ENCODE data around the gene RALGAPB.

RALGAPB gene

DNA sequence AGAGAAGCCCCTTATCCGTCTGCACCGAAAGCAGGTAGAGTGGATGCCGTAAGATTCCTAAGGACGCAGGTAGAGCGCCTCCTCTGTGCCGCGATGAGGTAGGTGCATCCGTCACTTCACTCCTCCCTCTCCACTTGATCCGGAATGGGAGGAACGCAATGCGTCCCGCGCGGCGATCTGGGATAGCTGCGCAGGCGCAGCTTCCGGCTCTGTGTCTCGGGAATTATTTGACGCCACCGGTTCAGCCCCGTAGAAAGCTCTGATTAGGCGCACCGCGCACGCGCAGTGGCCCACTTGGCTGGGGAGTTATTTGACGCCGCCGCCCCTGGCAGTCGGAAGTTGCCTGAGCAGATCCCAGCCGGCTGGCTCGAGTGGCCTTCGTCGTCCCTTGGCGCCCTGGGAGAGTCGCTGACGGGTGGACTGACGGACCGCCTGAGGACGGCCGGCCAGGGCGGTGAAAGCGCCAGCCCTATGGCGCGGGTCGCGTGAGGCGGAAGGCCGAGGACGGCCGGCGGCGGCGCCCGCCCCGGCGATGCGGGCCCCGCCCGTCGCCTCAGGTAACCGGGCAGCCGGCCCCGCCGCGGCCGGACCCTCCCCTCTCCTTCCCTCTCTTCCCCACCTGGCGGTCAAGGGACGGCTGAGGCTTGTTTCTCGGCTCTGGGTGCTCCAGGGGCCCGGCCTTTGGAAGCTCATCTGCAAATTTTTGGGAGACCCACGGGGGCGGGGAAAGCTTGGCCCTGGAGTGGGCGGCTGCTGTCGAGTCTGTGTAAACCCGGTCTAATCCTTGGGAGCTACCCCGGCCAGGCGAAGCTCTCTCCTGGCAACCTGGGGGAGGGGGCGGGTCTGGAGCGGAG is at the start of gene RALGAPB:
TSS of gene RALGAPB (plus strand) at position 331 of the 854 bp plus-strand sequence. CDS start 15,590 bp downstream, outside the sequence.
- H3K4me2 ChIP-seq (ENCODE audit: low read depth, low read length), result peak within 1 kb of the TSS; percentile 87
- peak within 1 kb of the TSS; percentile 47; the same call in 1 of the 2 replicates for H3K27ac ChIP-seq (ENCODE audit: low read length)
- no peaks in the 10 kb centered on the region for H3K36me3 ChIP-seq (replicated peaks; ENCODE audit: insufficient read depth, low read length)
- TF ChIP-seq EZH2phosphoT487 (IDR thresholded peaks at IDR 0.05; ENCODE audit: low read length), result no peak
- no peak for TF ChIP-seq EZH2 (optimal IDR thresholded peaks at IDR 0.05; ENCODE audit: low read depth, low read length)
- TF ChIP-seq CTCF (IDR thresholded peaks at IDR 0.05; ENCODE audit: low read length), result peak; percentile 57
- no peaks in the 10 kb centered on the region for H3K9me2 ChIP-seq (replicated peaks; ENCODE audit: insufficient read depth, low read length)
- peaks cover 4% of the 10 kb centered on the region; the same call in 1 of the 2 replicates for H3K27me3 ChIP-seq (replicated peaks; ENCODE audit: insufficient read depth, low read length)
- H3K4me3 ChIP-seq (ENCODE audit: low read length), result peak within 1 kb of the TSS; percentile 87
- H3F3A ChIP-seq (ENCODE audit: insufficient read depth, low read length), result peaks cover 4% of the 10 kb centered on the region; the same call in 1 of the 2 replicates
- H2AFZ ChIP-seq (ENCODE audit: low read length), result peak within 1 kb of the TSS; percentile 83
- peaks cover 13% of the 10 kb centered on the region; the same call in 1 of the 2 replicates for H3K4me1 ChIP-seq (ENCODE audit: low read length)
- H4K20me1 ChIP-seq (ENCODE audit: insufficient read depth, low read length), result no peaks in the 10 kb centered on the region
- no peaks in the 10 kb centered on the region for H3K9me3 ChIP-seq (replicated peaks; ENCODE audit: insufficient read depth, low read length)
- DNase-seq, result peak; percentile 99
- H3K9ac ChIP-seq (ENCODE audit: low read length), result peak within 1 kb of the TSS; percentile 72
- H3K79me2 ChIP-seq (ENCODE audit: low read length), result peaks cover 48% of the 10 kb centered on the region

DNA sequence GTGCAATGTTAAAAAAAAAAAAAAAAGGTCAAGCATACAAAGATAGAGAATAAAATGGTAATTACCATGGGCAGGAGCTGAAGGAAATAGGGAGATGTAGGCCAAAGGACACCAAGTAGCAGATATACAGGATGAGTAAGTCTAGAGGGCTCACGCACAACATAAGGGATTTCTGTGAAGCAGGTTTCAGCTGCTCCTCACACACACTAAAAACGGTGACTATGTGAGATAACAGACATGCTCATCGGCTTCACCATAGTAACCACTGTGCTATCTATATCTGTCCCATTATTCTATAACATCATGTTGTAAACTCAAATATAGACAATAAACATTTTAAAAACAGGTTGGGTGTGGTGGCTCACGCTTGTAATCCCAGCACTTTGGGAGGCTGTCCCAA is 49.1 kb upstream of the RALGAPB start:
- H3K4me2 ChIP-seq (ENCODE audit: low read depth, low read length), result no peak overlapping the region

GRCh38 chr20:38424401-38424800 is 48.2 kb upstream of the RALGAPB start:
- no peaks in the 10 kb centered on the region for H3K9me2 ChIP-seq (replicated peaks; ENCODE audit: insufficient read depth, low read length)
- H3K4me3 ChIP-seq (ENCODE audit: low read length), result no peak overlapping the region
- H3K4me1 ChIP-seq (ENCODE audit: low read length), result no peaks in the 10 kb centered on the region
- no peak overlapping the region for H3K27ac ChIP-seq (ENCODE audit: low read length)
- H3F3A ChIP-seq (ENCODE audit: insufficient read depth, low read length), result peaks cover 32% of the 10 kb centered on the region; the same call in 1 of the 2 replicates
- TF ChIP-seq CTCF (IDR thresholded peaks at IDR 0.05; ENCODE audit: low read length) (no peak), EZH2 (optimal IDR thresholded peaks at IDR 0.05; ENCODE audit: low read depth, low read length) (no peak), EZH2phosphoT487 (IDR thresholded peaks at IDR 0.05; ENCODE audit: low read length) (no peak)
- no peaks in the 10 kb centered on the region for H3K9me3 ChIP-seq (replicated peaks; ENCODE audit: insufficient read depth, low read length)
- H3K4me2 ChIP-seq (ENCODE audit: low read depth, low read length), result no peak overlapping the region
- peaks cover 85% of the 10 kb centered on the region for H3K79me2 ChIP-seq (ENCODE audit: low read length)
- DNase-seq, result no peak
- no peak overlapping the region for H2AFZ ChIP-seq (ENCODE audit: low read length)
- no peak overlapping the region for H3K9ac ChIP-seq (ENCODE audit: low read length)
- peaks cover 66% of the 10 kb centered on the region for H3K36me3 ChIP-seq (replicated peaks; ENCODE audit: insufficient read depth, low read length)
- H3K27me3 ChIP-seq (replicated peaks; ENCODE audit: insufficient read depth, low read length), result no peaks in the 10 kb centered on the region
- H4K20me1 ChIP-seq (ENCODE audit: insufficient read depth, low read length), result peaks cover 82% of the 10 kb centered on the region

More for the DNA sequence above, 49.1 kb upstream of the RALGAPB start:
- Histone ChIP-seq H3K4me1 (ENCODE audit: low read length) (no peaks in the 10 kb centered on the region), H3K9ac (ENCODE audit: low read length) (no peak overlapping the region), H3F3A (ENCODE audit: insufficient read depth, low read length) (peaks cover 38% of the 10 kb centered on the region; the same call in 1 of the 2 replicates), H3K79me2 (ENCODE audit: low read length) (peaks cover 76% of the 10 kb centered on the region), H2AFZ (ENCODE audit: low read length) (no peak overlapping the region), H3K9me3 (replicated peaks; ENCODE audit: insufficient read depth, low read length) (no peaks in the 10 kb centered on the region), H3K4me3 (ENCODE audit: low read length) (no peak overlapping the region), H3K9me2 (replicated peaks; ENCODE audit: insufficient read depth, low read length) (no peaks in the 10 kb centered on the region), H3K27me3 (replicated peaks; ENCODE audit: insufficient read depth, low read length) (no peaks in the 10 kb centered on the region), H4K20me1 (ENCODE audit: insufficient read depth, low read length) (peaks cover 74% of the 10 kb centered on the region), H3K36me3 (replicated peaks; ENCODE audit: insufficient read depth, low read length) (peaks cover 60% of the 10 kb centered on the region), H3K27ac (ENCODE audit: low read length) (no peak overlapping the region)
- no peak for DNase-seq
- TF ChIP-seq EZH2 (optimal IDR thresholded peaks at IDR 0.05; ENCODE audit: low read depth, low read length) (no peak), CTCF (IDR thresholded peaks at IDR 0.05; ENCODE audit: low read length) (no peak), EZH2phosphoT487 (IDR thresholded peaks at IDR 0.05; ENCODE audit: low read length) (no peak)

All from MM.1S (cell line).